HUES6 (cell line): ENCODE results near the gene ZNF516.

Experiments used
- H3K27ac ChIP-seq: 2 replicates; pipeline ENCODE4 v1.7.0; 2013; ENCODE audit warnings: low read depth, mild to moderate bottlenecking, low read length, inconsistent platforms
- H3K27me3 ChIP-seq: 2 replicates; pipeline ENCODE4 v1.6.1; 2013; ENCODE audit warnings: low read length; ENCODE audit not compliant: control insufficient read depth, insufficient read depth
- H3K36me3 ChIP-seq: 2 replicates; pipeline ENCODE4 v1.6.1; 2013; ENCODE audit warnings: low read length; ENCODE audit not compliant: control insufficient read depth, insufficient read depth
- H3K4me1 ChIP-seq: 2 replicates; pipeline ENCODE4 v1.6.1; 2013; ENCODE audit warnings: low read length; ENCODE audit not compliant: control insufficient read depth, insufficient read depth
- H3K4me3 ChIP-seq: 2 replicates; pipeline ENCODE4 v1.5.1; 2013; ENCODE audit warnings: low read depth, low read length
- H3K9ac ChIP-seq: one replicate; pipeline ENCODE4 v1.6.1; 2013; ENCODE audit warnings: mild to moderate bottlenecking, low read length
- H3K9me3 ChIP-seq: 2 replicates; pipeline ENCODE4 v1.6.1; 2013; ENCODE audit warnings: low read depth, low read length; ENCODE audit not compliant: control insufficient read depth, insufficient read depth

The ZNF516 gene

DNA sequence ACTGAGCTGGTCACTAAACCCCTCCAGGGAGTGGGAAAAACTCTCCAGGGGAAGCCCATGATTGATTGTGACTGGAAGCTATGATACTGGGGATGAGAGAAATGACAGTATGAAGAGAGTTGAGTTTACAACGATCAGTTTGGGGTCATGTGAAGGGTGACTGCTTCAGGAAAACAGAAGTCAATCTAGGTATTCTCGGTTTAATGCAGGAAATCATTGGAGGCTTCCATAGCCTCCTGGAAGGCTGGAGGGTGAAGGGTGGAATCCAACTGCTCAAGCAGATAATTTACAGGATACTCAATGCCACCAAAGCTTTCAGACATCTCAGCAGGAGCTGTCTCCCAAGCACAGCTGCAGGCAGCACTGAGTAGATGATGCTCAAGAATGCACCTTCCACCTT is 154.6 kb downstream of the ZNF516 start:
- Histone ChIP-seq H3K27me3 (no peaks in the 10 kb centered on the region), H3K27ac (no peak overlapping the region), H3K9ac (no peak overlapping the region), H3K9me3 (peaks cover 13% of the 10 kb centered on the region), H3K4me1 (no peaks in the 10 kb centered on the region), H3K36me3 (no peaks in the 10 kb centered on the region), H3K4me3 (no peak overlapping the region)

DNA sequence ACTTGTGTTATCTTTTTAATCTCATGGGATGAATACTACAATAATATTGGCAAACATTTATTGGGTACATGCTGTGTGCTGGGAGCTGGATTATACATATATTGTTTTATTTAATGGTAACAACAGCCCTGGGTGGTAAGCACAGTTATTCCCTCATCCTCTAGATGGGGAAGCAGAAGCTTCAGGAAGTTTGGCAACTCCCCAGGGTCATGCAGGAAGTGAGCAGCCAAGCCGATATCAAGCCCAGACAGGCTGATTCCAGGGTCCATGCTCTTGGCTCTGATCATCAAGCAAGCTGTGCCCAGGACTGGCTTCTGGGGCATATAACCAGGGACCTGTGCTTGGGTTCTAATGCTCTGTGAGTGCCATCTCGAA is 155.8 kb downstream of the ZNF516 start:
- no peak overlapping the region for H3K4me3 ChIP-seq
- H3K27ac ChIP-seq = no peak overlapping the region
- H3K36me3 ChIP-seq = no peaks in the 10 kb centered on the region
- peaks cover 13% of the 10 kb centered on the region for H3K9me3 ChIP-seq
- no peak overlapping the region for H3K9ac ChIP-seq
- H3K27me3 ChIP-seq = no peaks in the 10 kb centered on the region
- H3K4me1 ChIP-seq = no peaks in the 10 kb centered on the region

DNA sequence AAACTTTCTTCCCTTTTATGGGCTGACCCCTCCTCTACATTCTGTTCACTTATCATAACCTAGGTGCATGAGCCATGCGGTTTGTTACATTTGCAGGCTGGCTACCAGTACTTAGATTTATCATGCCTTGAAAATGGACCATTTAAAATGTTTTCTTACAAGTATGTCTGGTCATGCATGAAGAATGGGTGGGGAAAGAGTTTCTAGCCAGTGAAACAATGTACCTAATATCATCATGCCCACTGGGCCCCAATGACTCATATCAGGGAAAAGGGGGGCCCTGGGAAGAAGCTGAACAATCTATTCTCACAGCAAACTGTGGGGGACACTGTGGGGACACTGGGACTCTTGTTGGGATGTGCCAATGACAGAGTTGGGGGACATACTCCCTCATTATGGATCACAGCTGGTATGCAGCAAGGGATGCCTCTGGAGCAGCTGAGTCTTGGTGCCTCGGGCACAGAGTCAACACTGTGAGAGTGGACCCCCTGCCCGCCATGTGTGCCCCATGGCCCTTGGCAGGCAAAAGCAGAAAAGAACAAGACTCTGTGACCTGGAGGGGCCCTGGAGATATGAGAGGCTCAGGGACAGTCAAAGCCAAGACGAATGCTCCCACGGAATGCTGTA is 156.3 kb downstream of the ZNF516 start:
- Histone ChIP-seq H3K9me3 (peaks cover 13% of the 10 kb centered on the region), H3K27me3 (no peaks in the 10 kb centered on the region), H3K9ac (no peak overlapping the region), H3K4me1 (no peaks in the 10 kb centered on the region), H3K27ac (no peak overlapping the region), H3K36me3 (no peaks in the 10 kb centered on the region), H3K4me3 (no peak overlapping the region)

DNA sequence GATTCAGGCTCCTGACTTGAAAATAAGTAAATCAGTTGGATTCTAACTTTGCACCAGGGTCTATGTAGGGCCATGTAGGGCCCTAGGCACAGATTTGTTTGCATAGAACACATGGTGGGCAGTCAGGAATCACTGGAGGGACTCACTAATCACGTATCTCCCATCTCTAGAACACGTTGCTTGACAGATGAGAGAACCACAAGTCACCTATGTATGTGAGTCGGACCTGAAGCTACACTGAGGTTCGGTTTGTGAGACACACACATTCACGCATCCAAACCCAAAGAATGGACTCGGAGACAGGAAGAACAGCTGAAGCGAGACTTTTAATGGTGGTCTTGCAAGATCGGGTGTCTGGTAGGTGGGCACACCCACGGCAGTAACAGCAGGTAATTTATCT is 157.0 kb downstream of the ZNF516 start:
- Histone ChIP-seq H3K4me1 (no peaks in the 10 kb centered on the region), H3K27me3 (no peaks in the 10 kb centered on the region), H3K27ac (no peak overlapping the region), H3K9ac (no peak overlapping the region), H3K9me3 (peaks cover 13% of the 10 kb centered on the region), H3K36me3 (no peaks in the 10 kb centered on the region), H3K4me3 (no peak overlapping the region)

DNA sequence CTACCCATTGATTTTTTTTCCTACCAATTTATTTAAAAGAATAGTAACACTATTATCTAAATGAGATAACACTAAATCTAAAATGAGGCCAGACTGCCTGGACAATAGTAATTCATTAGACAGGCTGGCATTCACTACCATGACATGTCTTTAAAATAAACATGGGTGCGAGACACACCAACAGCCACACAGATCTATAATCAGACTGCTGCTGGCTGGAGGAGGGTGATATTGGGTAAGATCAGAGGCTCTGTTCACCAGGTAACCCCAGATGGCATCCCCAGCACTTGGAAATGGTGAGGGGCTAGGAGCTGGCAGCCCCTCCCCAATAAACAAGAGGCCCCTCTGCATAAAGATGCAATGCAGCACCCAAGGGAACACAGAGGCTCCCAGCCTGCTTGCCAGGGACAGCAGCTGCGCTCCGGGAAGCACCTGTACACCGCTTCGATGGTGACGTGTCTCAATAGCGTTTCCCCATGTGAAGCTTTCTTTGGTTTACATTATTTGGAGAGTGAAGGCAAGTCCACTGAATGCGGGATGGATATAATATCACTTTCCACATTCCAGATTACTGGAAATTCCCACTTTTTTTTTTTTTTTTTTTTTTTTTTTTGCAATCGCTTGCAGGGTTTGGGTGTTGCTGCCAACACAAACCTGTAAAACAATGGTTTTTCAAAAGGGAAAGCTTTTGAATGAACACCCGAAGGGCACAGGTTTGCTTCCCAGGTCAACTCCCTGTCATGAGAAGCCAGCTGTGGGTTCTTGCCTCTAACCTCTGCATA is 159.0 kb downstream of the ZNF516 start:
- H3K4me3 ChIP-seq = no peak overlapping the region

DNA sequence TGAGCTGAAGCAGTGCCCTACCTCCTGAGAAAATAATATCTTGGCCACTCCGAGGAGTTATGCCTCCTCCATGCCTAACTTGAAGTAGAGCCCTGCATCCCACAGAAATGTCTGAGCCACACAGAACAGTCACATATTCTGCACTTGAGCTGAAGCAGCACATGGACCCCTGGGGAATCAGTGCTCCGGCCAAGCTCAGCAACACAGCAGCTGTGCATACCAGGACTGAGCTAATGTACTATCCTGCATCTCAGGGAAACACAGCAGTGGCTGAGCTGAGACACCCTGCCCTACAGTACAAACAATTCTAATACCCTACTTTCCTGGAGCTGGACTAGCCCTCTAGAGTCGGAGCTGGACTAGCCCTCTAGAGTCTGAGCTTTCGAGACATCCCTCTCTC is 166.9 kb downstream of the ZNF516 start:
- H3K9me3 ChIP-seq = peaks cover 3% of the 10 kb centered on the region; the same call in 1 of the 2 replicates
- H3K36me3 ChIP-seq = no peaks in the 10 kb centered on the region
- no peak overlapping the region for H3K9ac ChIP-seq
- H3K4me1 ChIP-seq = no peaks in the 10 kb centered on the region
- H3K27me3 ChIP-seq = no peaks in the 10 kb centered on the region
- no peak overlapping the region for H3K27ac ChIP-seq
- H3K4me3 ChIP-seq = no peak overlapping the region

More for the DNA sequence above, 159.0 kb downstream of the ZNF516 start:
- no peaks in the 10 kb centered on the region for H3K36me3 ChIP-seq
- H3K9me3 ChIP-seq = peaks cover 12% of the 10 kb centered on the region
- no peak overlapping the region for H3K27ac ChIP-seq
- H3K4me1 ChIP-seq = no peaks in the 10 kb centered on the region
- no peak overlapping the region for H3K9ac ChIP-seq
- no peaks in the 10 kb centered on the region for H3K27me3 ChIP-seq

DNA sequence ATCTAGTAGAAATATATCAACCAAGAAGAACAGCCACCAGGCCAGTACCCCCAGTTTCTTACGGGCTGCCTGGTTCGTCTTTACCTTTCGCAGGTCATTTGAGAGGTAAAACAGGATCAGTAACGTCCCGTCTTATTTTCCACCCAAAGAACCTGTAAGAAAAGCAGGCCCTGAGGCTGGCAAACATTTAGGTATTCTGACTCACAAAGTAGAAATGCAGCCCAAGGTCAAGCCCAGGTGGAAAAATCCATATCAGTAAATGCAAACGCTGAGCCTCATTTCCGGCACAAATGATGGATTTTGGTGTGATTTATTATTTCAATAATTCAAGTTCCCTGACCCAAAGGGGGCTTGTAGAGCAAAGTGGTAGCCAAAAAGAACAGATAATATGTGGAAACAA is 171.2 kb downstream of the ZNF516 start:
- no peaks in the 10 kb centered on the region for H3K9me3 ChIP-seq
- H3K36me3 ChIP-seq = no peaks in the 10 kb centered on the region
- H3K4me3 ChIP-seq = no peak overlapping the region
- H3K4me1 ChIP-seq = 0 out of 2 replicates have a peak, but pooled peaks cover 3% of the 10 kb centered on the region
- H3K27me3 ChIP-seq = no peaks in the 10 kb centered on the region
- H3K27ac ChIP-seq = no peak overlapping the region
- no peak overlapping the region for H3K9ac ChIP-seq

DNA sequence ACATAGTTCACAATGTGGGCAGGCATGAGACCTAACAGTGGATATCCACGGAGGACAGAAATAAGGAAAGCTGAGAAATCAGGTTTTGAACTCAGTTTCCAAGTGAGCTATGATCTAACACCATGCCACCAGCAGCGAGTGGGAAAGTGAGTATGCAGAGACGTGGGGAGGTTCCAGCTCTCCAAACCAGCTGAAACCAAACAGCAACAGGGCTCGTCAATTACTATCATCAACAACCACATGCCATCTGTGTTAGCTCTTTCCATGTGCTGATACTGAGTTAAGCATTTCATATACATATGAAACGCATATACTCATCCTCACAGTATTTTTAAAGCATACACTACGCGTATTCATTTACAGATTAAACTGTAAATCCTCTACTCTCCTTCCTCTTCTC is 172.4 kb downstream of the ZNF516 start:
- H3K4me3 ChIP-seq = no peak overlapping the region
- H3K4me1 ChIP-seq = 0 out of 2 replicates have a peak, but pooled peaks cover 3% of the 10 kb centered on the region
- no peak overlapping the region for H3K27ac ChIP-seq
- H3K27me3 ChIP-seq = no peaks in the 10 kb centered on the region
- no peaks in the 10 kb centered on the region for H3K9me3 ChIP-seq
- no peak overlapping the region for H3K9ac ChIP-seq
- H3K36me3 ChIP-seq = no peaks in the 10 kb centered on the region

DNA sequence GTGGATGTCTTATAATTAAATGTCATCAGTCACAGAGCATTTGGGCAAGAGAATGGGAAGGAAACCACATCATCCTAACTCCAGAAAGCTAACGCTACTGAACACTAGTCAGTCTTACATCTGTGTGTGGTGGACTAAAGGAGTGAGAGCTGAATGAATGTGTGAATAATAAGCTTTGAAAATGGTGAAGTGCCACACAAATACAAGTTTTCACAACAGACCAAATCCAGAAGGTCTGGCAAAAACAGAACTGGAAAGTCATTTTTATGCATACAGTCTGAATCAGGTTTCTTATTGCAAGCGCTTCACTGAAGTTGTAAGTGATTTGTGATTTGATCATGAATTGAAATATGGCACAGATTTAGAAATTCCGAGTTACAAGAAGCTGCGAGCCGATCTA is 175.7 kb downstream of the ZNF516 start:
- Histone ChIP-seq H3K27me3 (no peaks in the 10 kb centered on the region), H3K4me3 (no peak overlapping the region), H3K9ac (no peak overlapping the region), H3K27ac (no peak overlapping the region), H3K4me1 (peaks cover 7% of the 10 kb centered on the region; the same call in 1 of the 2 replicates), H3K36me3 (no peaks in the 10 kb centered on the region), H3K9me3 (no peaks in the 10 kb centered on the region)

DNA sequence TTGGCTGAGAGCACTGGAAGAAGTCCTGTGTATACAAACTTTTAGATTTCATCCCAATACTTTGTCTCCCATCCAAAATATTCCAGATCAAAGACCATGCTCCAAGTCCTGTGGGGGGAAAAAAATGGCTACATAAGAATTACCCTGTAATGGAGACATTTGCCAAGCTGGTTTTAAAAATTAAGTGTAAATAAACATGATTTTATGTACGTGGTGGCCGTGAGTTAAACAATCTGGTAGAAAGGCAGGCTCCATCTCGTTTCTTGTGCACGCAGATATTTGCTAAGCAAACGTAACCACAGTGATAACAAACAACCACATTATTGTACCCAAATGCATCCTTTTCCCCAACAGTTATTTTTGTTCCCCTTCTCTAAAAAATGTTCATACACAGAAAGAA is 176.4 kb downstream of the ZNF516 start:
- Histone ChIP-seq H3K9ac (no peak overlapping the region), H3K27ac (no peak overlapping the region), H3K4me3 (no peak overlapping the region), H3K4me1 (peaks cover 8% of the 10 kb centered on the region; the same call in 1 of the 2 replicates), H3K27me3 (no peaks in the 10 kb centered on the region), H3K9me3 (no peaks in the 10 kb centered on the region), H3K36me3 (no peaks in the 10 kb centered on the region)

DNA sequence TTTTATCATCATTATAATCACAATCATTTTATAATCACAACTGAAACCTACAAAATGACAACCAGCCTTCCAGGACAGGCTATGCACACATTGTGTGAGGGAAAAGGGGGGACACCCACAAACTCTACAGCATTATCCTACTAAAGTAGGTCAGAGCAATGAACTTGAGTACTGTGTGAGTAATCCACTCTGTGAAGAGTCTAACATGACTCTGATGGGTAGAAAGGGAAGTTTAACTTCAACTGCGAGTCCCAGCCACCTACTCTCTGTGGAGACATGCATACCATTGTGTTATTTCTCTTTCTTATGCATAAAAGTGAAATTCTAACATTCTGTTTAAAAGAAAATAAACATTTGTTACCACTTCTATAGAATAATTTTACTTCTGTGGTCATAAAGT is 177.9 kb downstream of the ZNF516 start:
- Histone ChIP-seq H3K9me3 (no peaks in the 10 kb centered on the region), H3K27ac (no peak overlapping the region), H3K4me3 (no peak overlapping the region), H3K36me3 (no peaks in the 10 kb centered on the region), H3K9ac (no peak overlapping the region), H3K4me1 (peaks cover 8% of the 10 kb centered on the region; the same call in 1 of the 2 replicates), H3K27me3 (no peaks in the 10 kb centered on the region)
